Measurements from ENCODE around the gene ARF6. TPM values are rescaled to one million over a fixed set of nuclear protein-coding genes. Genes with fewer than 3 reads are reported as not detected.

The ARF6 gene
- polyA plus RNA-seq, 1 experiment = 21.8 TPM

DNA sequence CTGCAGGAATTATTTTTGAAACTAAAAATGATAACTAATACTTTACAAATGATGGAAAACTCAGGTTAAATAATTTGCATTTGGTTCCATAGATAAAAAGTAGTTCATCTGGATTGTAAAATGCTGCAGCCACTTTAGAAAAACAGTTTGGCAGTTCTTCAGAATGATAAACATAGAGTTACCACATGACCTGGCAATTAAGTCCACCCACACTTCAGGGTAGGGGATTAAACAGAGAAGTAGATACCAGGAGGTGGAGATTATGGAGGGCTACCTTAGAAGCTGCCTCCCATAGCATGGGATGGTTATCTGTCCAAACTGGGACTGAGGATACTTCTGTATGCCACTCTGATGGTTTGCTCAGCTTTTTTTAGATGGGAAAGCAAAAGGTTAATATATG lies 22.2 kb downstream of the ARF6 start:
- H3K4me3 ChIP-seq (ENCODE audit: low read depth, low read length) = no peak overlapping the region
- DNase-seq (ENCODE audit: low read depth) = no peak
- TF ChIP-seq, protein P1, sequence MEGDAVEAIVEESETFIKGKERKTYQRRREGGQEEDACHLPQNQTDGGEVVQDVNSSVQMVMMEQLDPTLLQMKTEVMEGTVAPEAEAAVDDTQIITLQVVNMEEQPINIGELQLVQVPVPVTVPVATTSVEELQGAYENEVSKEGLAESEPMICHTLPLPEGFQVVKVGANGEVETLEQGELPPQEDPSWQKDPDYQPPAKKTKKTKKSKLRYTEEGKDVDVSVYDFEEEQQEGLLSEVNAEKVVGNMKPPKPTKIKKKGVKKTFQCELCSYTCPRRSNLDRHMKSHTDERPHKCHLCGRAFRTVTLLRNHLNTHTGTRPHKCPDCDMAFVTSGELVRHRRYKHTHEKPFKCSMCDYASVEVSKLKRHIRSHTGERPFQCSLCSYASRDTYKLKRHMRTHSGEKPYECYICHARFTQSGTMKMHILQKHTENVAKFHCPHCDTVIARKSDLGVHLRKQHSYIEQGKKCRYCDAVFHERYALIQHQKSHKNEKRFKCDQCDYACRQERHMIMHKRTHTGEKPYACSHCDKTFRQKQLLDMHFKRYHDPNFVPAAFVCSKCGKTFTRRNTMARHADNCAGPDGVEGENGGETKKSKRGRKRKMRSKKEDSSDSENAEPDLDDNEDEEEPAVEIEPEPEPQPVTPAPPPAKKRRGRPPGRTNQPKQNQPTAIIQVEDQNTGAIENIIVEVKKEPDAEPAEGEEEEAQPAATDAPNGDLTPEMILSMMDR (IDR thresholded peaks at IDR 0.05; ENCODE audit: insufficient read depth, low read depth, low read length) = no peak
- POLR2A ChIA-PET = no interaction called here
- no peaks in the 10 kb centered on the region for H3K27me3 ChIP-seq (ENCODE audit: control insufficient read depth, insufficient read depth, low read length)
- CTCF ChIA-PET = no interaction called here
- no peaks in the 10 kb centered on the region for H3K36me3 ChIP-seq (ENCODE audit: control insufficient read depth, insufficient read depth, low read length)

DNA sequence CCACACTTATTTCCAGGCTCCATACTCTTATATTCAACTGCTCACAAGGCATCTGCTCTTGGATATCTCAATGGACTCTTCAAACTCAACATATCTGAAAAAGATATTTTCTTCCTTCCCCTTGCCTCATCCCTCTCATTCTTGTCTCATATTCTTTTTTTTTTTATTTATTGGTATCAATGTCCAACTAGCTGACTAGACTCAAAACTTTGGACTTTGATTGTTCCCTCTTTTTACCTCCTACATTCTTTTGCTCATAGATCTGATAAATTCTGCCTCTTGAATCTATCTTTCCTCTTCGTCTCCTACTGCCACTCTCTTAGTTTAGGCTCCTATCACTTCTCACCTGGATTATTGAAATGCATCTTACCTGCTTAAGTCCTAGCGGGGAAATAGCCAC lies 25.8 kb downstream of the ARF6 start:
- CTCF ChIA-PET = interaction anchor here (1.1 kb wide), 1 partner anchor 21 kb away, joined by 3 read pairs; no protein-coding TSS in a partner anchor
- TF ChIP-seq, protein P1 (IDR thresholded peaks at IDR 0.05; ENCODE audit: insufficient read depth, low read depth, low read length) = no peak
- Histone ChIP-seq H3K27me3 (ENCODE audit: control insufficient read depth, insufficient read depth, low read length) (no peaks in the 10 kb centered on the region), H3K4me3 (ENCODE audit: low read depth, low read length) (no peak overlapping the region), H3K36me3 (ENCODE audit: control insufficient read depth, insufficient read depth, low read length) (no peaks in the 10 kb centered on the region)
- POLR2A ChIA-PET = no interaction called here
- DNase-seq (ENCODE audit: low read depth) = no peak

DNA sequence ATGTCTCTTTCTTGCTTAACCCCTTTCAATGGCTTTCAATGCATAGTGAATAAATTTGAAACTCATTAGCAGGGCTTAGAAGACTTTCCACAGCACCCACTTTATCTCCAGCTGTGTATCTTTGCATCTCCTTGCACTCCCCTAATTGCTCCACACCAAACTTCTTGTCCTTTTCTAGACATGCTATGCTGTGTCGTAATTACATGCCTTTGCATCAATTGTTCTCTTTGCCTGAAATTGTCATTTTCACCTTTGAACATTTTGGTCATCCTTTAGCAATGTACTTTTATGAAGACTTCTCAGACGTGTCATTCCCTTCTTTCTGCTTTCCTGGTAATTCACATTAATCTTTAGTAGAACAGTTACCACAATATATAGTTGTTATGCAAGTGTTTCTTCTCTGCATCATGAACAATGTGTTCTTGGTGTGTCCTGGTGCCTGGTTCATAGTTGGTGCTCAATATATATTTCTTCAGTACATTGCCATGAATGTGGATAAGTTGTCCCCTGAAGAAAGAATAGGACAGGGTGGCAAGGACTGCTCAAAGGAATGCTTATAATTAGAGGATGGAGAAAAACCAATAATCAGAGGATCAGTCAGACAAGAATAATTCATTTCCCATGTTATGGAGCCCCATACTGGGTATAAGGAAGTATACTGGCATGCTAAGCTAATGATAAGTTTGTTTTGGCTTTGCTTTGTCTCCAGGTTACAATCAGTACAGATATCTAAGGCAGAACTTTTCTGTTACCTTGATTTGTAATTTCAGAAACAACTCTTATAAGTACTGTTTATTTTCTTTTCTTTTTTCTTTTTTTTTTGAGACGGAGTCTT lies 27.2 kb downstream of the ARF6 start:
- H3K27me3 ChIP-seq (ENCODE audit: control insufficient read depth, insufficient read depth, low read length) = no peaks in the 10 kb centered on the region
- ChIA-PET CTCF (no interaction called here), POLR2A (no interaction called here)
- no peak overlapping the region for H3K4me3 ChIP-seq (ENCODE audit: low read depth, low read length)
- no peaks in the 10 kb centered on the region for H3K36me3 ChIP-seq (ENCODE audit: control insufficient read depth, insufficient read depth, low read length)
- no peak for DNase-seq (ENCODE audit: low read depth)
- TF ChIP-seq, protein P1 (IDR thresholded peaks at IDR 0.05; ENCODE audit: insufficient read depth, low read depth, low read length) = no peak

DNA sequence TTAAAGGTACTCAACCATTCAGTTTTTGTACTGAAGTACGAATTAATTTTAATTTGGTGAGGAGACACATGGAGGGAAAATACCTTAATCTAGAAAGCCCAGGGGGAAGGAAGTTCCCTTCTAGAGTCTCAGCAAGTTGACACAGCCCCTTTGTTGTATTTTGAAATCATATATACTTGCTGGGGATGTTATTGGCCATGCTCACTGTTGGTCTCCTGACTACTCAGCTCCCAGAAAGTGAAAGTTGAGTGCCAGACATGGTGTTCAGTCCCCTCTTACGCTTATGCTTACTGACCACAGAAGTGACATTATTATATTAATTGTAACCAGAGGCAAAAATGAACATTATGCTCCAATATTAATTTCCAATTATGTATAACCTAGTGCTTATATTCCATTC lies 28.1 kb downstream of the ARF6 start:
- CTCF ChIA-PET = interaction anchor here (0.5 kb wide), 1 partner anchor 30 kb away, joined by 3 read pairs; no protein-coding TSS in a partner anchor
- POLR2A ChIA-PET = no interaction called here
- TF ChIP-seq, protein P1 (IDR thresholded peaks at IDR 0.05; ENCODE audit: insufficient read depth, low read depth, low read length) = no peak
- H3K36me3 ChIP-seq (ENCODE audit: control insufficient read depth, insufficient read depth, low read length) = no peaks in the 10 kb centered on the region
- H3K4me3 ChIP-seq (ENCODE audit: low read depth, low read length) = no peak overlapping the region
- H3K27me3 ChIP-seq (ENCODE audit: control insufficient read depth, insufficient read depth, low read length) = no peaks in the 10 kb centered on the region
- DNase-seq (ENCODE audit: low read depth) = no peak

DNA sequence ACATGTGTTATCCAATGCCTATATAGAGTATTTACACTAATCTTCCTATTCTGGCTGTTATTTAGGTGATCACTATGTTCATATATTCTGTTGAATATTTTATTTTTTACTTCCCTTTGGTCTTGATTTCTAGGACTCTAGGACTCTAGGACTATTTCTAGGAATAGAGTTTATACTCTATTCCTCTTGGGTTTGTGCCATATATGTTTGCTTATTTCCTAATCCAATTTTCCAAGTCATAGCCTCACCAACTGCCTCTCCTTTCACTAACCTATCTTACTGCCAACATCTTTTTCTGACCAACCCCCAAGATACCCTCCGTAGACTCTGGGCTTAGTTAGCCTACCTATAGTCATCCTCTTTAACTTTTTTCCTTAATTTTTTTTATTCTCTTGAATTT lies 28.5 kb downstream of the ARF6 start:
- POLR2A ChIA-PET = no interaction called here
- DNase-seq (ENCODE audit: low read depth) = no peak
- CTCF ChIA-PET = interaction anchor here (0.5 kb wide), 1 partner anchor 30 kb away, joined by 3 read pairs; no protein-coding TSS in a partner anchor
- Histone ChIP-seq H3K4me3 (ENCODE audit: low read depth, low read length) (no peak overlapping the region), H3K36me3 (ENCODE audit: control insufficient read depth, insufficient read depth, low read length) (no peaks in the 10 kb centered on the region), H3K27me3 (ENCODE audit: control insufficient read depth, insufficient read depth, low read length) (no peaks in the 10 kb centered on the region)
- TF ChIP-seq, protein P1 (IDR thresholded peaks at IDR 0.05; ENCODE audit: insufficient read depth, low read depth, low read length) = no peak
